NCI-H2107 treated with DMSO at 0.1 percent for 48 hours (cell line): ENCODE measurements around the gene STK36.

Experiments used
- DNase-seq: peaks from one replicate; lab custom pipeline; 2025; ENCODE audit not compliant: unreplicated experiment; lab: John Stamatoyannopoulos, UW

Gene STK36

GRCh38 chr2:218745160-218745558, 73.3 kb downstream of the STK36 start:
- no peak for DNase-seq

DNA sequence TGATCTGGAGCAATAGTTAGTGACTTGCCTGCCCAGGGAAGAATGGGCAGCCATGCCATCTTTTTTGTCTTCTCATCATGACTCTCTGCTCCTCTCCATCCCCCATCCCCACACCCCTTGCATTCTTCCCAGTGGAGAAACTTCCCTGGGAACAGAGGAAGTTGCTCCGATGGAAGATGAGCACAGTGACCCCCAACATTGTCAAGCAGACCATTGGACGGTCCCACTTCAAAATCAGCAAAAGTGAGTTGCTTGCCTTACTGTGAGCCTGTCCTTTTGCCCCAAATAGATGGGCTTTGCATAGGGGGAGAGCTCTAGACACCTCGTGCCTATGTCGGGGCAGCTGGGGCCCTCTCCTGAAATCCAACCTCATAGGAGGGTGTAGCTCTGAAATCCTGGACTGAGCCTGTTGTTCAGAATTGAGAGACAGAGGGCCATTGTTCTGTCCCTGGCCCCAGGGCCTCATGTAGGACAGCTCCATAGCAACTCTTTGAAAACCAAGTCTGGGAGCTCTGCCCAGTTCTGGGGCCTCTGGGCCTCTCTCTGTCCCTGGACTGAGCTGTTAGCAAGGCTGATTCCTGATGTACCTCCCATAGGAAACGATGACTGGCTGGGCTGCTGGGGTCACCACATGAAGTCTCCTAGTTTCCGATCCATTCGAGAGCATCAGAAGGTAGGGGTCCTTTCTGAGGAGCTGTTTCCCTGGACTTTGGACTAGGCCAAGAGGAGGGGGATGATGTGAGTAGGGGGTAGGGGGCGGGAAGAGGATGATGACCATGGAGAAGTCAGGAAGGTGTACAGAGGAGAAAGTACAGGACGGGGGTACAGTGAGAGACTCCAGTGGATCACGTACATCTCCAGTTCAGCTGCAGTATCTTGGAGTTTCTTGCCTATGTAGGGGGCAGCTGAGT, 73.9 kb downstream of the STK36 start:
- no peak for DNase-seq

- no peak for DNase-seq
Measured at GRCh38 chr2:218746470-218746795, 74.5 kb downstream of the STK36 start.

DNA sequence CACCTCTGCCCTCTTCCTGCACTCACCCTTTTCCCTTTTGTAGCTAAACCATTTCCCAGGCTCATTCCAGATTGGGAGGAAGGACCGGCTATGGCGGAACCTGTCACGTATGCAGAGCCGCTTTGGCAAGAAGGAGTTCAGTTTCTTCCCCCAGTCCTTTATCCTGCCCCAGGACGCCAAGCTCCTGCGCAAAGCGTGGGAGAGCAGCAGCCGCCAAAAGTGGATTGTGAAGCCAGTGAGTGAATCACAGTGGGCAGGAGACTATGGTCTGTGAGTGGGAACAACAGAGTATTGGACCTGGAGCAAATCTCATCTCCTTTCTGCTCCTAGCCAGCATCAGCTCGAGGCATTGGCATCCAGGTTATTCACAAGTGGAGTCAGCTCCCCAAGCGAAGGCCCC, 75.1 kb downstream of the STK36 start:
- no peak for DNase-seq

DNA sequence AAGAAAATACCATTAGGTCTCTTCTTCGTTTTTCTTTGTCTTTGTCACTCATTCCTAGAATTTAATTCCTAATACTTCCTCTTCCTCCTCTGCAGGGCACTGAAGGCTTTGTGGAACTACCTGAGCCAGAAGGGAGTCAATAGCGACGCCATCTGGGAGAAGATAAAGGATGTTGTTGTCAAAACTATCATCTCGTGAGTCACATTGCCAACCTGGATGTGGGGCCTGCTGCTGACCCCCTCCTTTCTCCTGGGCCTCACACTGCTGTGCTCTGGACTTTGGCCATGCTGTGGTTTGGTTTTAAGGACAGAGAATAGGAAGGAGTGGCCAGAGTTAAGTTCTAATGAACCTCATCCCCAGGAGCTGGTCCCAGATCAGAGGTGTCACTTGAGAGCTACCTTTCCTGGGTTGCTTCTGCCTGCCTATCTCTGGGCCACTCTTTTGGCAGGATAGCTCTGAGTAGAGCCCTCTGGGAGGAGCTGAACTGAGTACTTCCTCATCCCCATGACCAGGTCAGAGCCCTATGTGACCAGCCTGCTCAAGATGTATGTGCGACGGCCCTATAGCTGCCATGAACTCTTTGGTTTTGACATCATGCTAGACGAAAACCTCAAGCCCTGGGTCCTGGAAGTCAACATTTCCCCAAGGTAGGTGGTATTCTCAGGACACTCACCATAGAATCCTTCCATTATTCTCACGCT, 77.0 kb downstream of the STK36 start:
- DNase-seq: no peak
